ENCODE data around the gene TAS2R60. TPM values are rescaled to one million over a fixed set of nuclear protein-coding genes. Genes with fewer than 3 reads are reported as not detected.

TAS2R60 gene
- total RNA-seq, 4 donors from 2014 or later, result 0.34 TPM; not detected in 3

- Histone ChIP-seq H3K27ac (replicated peaks in 1 of 4) (no peak overlapping the region), H3K9me3 (no peaks in the 10 kb centered on the region), H3K4me3 (no peak overlapping the region), H3K4me1 (no peaks in the 10 kb centered on the region), H3K27me3 (no peaks in the 10 kb centered on the region), H3K36me3 (no peaks in the 10 kb centered on the region)
- intact Hi-C loops (cut with DNase I), result no loop called here
- WGBS, result 76% methylated on average over 4 of the region's 4 CpGs
- TF ChIP-seq POLR2AphosphoS5 (IDR thresholded peaks at IDR 0.05) (no peak), POLR2A (IDR thresholded peaks at IDR 0.05; ENCODE audit: low read depth) (no peak), CTCF (IDR thresholded peaks at IDR 0.05) (no peak), EP300 (IDR thresholded peaks at IDR 0.05) (no peak)
- DNase-seq (ENCODE audit: extremely low spot score), result no peak
Measured at GRCh38 chr7:143433759-143434158, 9.5 kb upstream of the TAS2R60 start.

GRCh38 chr7:143434660-143435059 is 8.6 kb upstream of the TAS2R60 start:
- WGBS, result 76% methylated on average over 9 of the region's 9 CpGs
- Histone ChIP-seq H3K27ac (replicated peaks in 1 of 4) (no peak overlapping the region), H3K4me1 (no peaks in the 10 kb centered on the region), H3K36me3 (no peaks in the 10 kb centered on the region), H3K9me3 (no peaks in the 10 kb centered on the region), H3K4me3 (no peak overlapping the region), H3K27me3 (no peaks in the 10 kb centered on the region)
- intact Hi-C loops (cut with DNase I), result no loop called here
- no peak for DNase-seq (ENCODE audit: extremely low spot score)
- TF ChIP-seq POLR2A (IDR thresholded peaks at IDR 0.05; ENCODE audit: low read depth) (no peak), EP300 (IDR thresholded peaks at IDR 0.05) (no peak)

GRCh38 chr7:143435266-143435665 is 8.0 kb upstream of the TAS2R60 start:
- intact Hi-C loops (cut with DNase I), result no loop called here
- H3K27me3 ChIP-seq, result no peaks in the 10 kb centered on the region
- 93% methylated on average over 2 of the region's 2 CpGs for WGBS
- H3K4me3 ChIP-seq, result no peak overlapping the region
- no peak for DNase-seq (ENCODE audit: extremely low spot score)
- H3K27ac ChIP-seq (replicated peaks in 1 of 4), result no peak overlapping the region
- no peaks in the 10 kb centered on the region for H3K36me3 ChIP-seq
- TF ChIP-seq POLR2A (IDR thresholded peaks at IDR 0.05; ENCODE audit: low read depth), result no peak
- TF ChIP-seq POLR2AphosphoS5 (IDR thresholded peaks at IDR 0.05), result no peak
- no peak for TF ChIP-seq EP300 (IDR thresholded peaks at IDR 0.05)
- no peak for TF ChIP-seq CTCF (IDR thresholded peaks at IDR 0.05)
- no peaks in the 10 kb centered on the region for H3K4me1 ChIP-seq
- H3K9me3 ChIP-seq, result no peaks in the 10 kb centered on the region

- intact Hi-C loops (cut with DNase I), result no loop called here
- WGBS, result 85% methylated on average over 3 of the region's 3 CpGs
- H3K9me3 ChIP-seq, result no peaks in the 10 kb centered on the region
Measured at GRCh38 chr7:143436325-143436946, 6.8 kb upstream of the TAS2R60 start.

GRCh38 chr7:143437578-143437977 is 5.7 kb upstream of the TAS2R60 start:
- no peaks in the 10 kb centered on the region for H3K36me3 ChIP-seq
- intact Hi-C loops (cut with DNase I), result no loop called here

More at GRCh38 chr7:143436325-143436946, 6.8 kb upstream of the TAS2R60 start:
- TF ChIP-seq POLR2A (IDR thresholded peaks at IDR 0.05; ENCODE audit: low read depth), result no peak
- TF ChIP-seq CTCF (IDR thresholded peaks at IDR 0.05), result no peak
- no peak for TF ChIP-seq EP300 (IDR thresholded peaks at IDR 0.05)
- TF ChIP-seq POLR2AphosphoS5 (IDR thresholded peaks at IDR 0.05), result no peak
- Histone ChIP-seq H3K4me3 (no peak overlapping the region), H3K27me3 (no peaks in the 10 kb centered on the region), H3K4me1 (no peaks in the 10 kb centered on the region), H3K36me3 (no peaks in the 10 kb centered on the region), H3K27ac (replicated peaks in 1 of 4) (no peak overlapping the region)
- DNase-seq (ENCODE audit: extremely low spot score), result no peak

More at GRCh38 chr7:143437578-143437977, 5.7 kb upstream of the TAS2R60 start:
- H3K9me3 ChIP-seq, result no peaks in the 10 kb centered on the region
- H3K4me3 ChIP-seq, result no peak overlapping the region
- no peak overlapping the region for H3K27ac ChIP-seq (replicated peaks in 1 of 4)
- TF ChIP-seq POLR2A (IDR thresholded peaks at IDR 0.05; ENCODE audit: low read depth) (no peak), POLR2AphosphoS5 (IDR thresholded peaks at IDR 0.05) (no peak), CTCF (IDR thresholded peaks at IDR 0.05) (no peak), EP300 (IDR thresholded peaks at IDR 0.05) (no peak)
- H3K27me3 ChIP-seq, result no peaks in the 10 kb centered on the region
- WGBS, result 64% methylated on average over 4 of the region's 4 CpGs
- H3K4me1 ChIP-seq, result no peaks in the 10 kb centered on the region
- no peak for DNase-seq (ENCODE audit: extremely low spot score)

All from esophagus muscularis mucosa (tissue), 4 donors.